GM19463 (cell line): ENCODE measurements around the gene SRPX2.
A peak's percentile ranks its signal among the peaks of the same experiment; 100 is the strongest.
"Not testable (repeated sequence)": the region's sequence is repeated elsewhere in the genome, so short reads cannot be mapped to it uniquely, and the experiment has no call there.

ENCODE experiments used
- ATAC-seq: cut with Tn5 transposase; IDR thresholded peaks from one replicate; pipeline ENCODE4 v1.9.1; 2021; ENCODE audit warnings: mild to moderate bottlenecking, moderate library complexity; ENCODE audit not compliant: unreplicated experiment

SRPX2 gene

GRCh38 chrX:100695991-100696390 lies 52.0 kb downstream of the SRPX2 start:
- no peak for ATAC-seq

GRCh38 chrX:100696699-100697351 lies 52.8 kb downstream of the SRPX2 start:
- no peak for ATAC-seq

GRCh38 chrX:100698551-100698950 lies 54.6 kb downstream of the SRPX2 start:
- ATAC-seq: no peak

GRCh38 chrX:100700809-100701208 lies 56.8 kb downstream of the SRPX2 start:
- peak; percentile 51 for ATAC-seq

GRCh38 chrX:100704581-100705203 lies 60.7 kb downstream of the SRPX2 start:
- ATAC-seq: no peak

- ATAC-seq: no peak
Observed at GRCh38 chrX:100710816-100711215, 66.8 kb downstream of the SRPX2 start.

GRCh38 chrX:100717363-100717762 lies 73.4 kb downstream of the SRPX2 start:
- ATAC-seq: no peak

- no peak for ATAC-seq
Observed at GRCh38 chrX:100719139-100719538, 75.1 kb downstream of the SRPX2 start.

- ATAC-seq: no peak
Observed at GRCh38 chrX:100720301-100720700, 76.3 kb downstream of the SRPX2 start.

GRCh38 chrX:100721328-100721727 lies 77.3 kb downstream of the SRPX2 start:
- ATAC-seq: no peak

- not testable (repeated sequence) for ATAC-seq
Observed at GRCh38 chrX:100724006-100724405, 80.0 kb downstream of the SRPX2 start.
